Activated CD4-positive, CD25-positive, alpha-beta regulatory T cell (primary cell): ENCODE results near the gene KHDC1L.
A peak's percentile ranks its signal among the peaks of the same experiment; 100 is the strongest.
"Not testable (repeated sequence)": the region's sequence is repeated elsewhere in the genome, so short reads cannot be mapped to it uniquely, and the experiment has no call there.

Source experiments
- DNase-seq, 4 experiments: peaks; one replicate each; lab custom pipeline; 2025; lab: John Stamatoyannopoulos, UW

KHDC1L gene, protein sequence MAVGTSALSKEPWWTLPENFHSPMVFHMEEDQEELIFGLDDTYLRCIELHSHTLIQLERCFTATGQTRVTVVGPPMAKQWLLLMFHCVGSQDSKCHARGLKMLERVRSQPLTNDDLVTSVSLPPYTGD

DNA sequence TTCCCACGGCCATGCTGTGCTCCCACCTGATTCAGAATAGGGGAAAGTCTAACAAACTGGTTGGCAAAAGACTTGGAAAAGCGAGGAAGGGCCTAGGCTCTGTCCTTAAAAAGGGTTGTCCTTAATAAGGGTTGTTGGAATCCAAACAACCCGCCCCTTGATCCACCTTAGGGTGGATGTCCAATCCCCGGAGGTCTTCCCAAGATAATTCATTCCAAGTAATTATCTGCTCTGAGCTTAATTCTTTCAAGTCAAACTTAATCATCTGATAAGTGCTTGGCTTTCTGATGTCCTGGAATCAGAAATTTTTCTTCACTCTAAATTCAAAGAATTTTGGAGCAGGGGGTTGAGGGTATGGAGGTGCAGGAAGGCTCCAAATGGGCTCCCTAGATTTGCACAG, at the start of gene KHDC1L:
KHDC1L (minus strand) TSS at position 101 of the 400 bp plus-strand sequence; CDS start at position 13, 88 bp downstream.
- DNase-seq = no peak

DNA sequence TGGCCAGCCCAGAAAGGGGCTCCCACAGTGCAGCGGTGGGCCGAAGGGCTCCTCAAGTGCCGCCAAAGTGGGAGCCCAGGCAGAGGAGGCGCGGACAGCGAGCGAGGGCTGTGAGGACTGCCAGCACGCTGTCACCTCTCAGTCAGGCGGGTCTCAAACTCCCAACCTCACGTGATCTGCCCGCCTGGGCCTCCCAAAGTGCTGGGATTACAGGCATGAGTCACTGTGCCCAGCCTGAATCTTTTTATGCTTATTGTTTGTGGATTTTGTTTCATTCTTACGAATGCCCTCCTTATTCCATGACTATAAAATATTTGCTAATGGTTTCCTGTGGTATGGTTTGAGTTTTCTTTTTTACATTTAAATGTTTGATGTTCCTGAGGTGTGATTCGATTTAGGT, 44.0 kb upstream of the KHDC1L start:
- not testable (repeated sequence) for DNase-seq

DNA sequence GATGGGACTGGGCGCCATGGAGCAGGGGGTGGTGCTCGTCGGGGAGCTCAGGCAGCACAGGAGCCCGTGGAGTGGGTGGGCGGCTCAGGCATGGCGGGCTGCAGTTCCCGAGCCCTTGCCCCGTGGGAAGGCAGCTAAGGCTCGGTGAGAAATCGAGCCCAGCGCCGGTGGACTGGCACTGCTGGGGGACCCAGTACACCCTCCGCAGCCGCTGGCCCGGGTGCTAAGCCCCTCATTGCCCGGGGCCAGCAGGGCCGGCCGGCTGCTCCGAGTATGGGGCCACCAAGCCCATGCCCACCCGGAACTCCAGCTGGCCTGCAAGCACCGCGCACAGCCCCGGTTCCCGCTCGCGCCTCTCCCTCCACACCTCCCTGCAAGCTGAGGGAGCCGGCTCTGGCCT, 43.6 kb upstream of the KHDC1L start:
- DNase-seq = not testable (repeated sequence)

DNA sequence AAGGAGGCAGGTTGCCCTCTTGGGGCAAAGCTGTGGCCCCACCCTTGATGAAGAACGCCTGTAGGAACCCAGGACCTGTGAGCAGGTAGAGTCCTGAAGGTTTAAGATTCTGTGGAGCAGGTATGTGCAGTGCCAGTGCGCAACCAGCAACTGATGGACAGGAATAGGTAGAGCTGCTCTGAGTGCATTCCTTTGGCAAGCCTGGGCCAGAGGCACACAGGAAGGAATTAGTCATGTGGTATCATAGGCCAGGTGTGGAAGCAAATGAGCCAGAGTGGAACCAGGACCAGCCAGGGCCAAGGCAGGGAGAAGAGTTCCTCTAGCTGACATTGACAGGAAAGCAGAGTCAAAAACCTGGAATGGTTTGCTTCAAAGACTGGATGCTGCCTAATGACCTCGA, 39.1 kb upstream of the KHDC1L start:
- DNase-seq = no peak

DNA sequence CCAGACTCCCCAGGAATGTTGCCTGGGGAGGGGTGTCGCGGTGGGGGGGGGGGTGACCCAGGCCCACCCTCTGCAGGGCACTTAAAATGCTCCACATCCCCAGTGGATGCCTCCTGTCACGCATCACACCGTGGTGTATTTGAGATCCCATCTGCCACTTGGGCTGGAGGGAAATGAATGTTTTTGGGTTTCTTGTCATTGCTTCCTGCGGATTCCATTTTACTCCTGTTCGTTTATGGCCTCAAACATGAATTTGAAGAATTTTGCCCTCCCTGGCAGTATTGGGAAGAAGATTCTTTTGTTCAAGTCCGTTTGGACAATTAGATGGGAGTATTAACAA, 38.2 kb upstream of the KHDC1L start:
- no peak for DNase-seq

DNA sequence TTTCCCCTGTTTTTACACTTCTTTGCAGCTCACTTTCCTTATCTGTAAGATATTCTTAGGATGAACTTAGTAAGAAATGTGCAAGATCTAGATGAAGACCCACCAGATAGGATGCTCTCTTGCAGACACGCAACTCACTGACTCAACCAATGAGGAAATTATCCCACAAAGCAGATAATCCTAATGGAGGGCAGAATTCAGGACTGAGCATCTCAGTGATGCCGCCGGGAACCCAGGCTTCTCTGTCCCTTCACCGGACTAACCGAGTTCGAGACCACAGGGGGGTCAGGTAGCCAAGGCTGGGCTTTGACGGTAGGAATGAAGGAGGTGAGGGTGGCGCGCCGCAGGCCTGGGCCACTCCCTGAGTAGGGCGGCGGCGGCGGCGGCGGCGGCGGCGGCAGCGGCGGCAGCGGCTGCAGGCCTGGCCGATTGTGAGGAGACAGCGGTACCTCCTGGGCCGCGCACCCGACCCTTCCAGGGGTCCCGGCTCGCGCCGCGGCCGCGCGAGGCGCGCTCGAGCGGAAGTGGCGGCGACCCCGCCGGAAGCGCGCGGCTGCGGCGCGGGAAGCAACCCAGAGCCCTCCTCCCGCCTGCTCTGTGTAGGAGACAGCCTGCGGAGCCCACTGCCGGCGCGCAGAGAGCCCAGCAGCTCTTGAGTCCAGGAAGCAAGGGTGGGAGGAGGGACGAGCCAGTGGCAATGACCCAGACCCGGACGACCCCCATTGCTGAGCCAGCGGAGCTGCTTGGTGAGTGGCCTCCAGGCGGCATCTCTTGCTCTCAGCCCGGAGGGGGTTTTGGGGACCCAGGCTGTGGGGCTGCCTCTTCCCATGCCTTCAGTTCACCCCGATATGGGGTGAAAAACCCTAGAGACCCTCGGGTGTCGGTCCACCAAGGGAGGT, 37.6 kb upstream of the KHDC1L start, which contains the start of gene KHDC1:
KHDC1 (minus strand) TSS at position 526 of the 899 bp plus-strand sequence. CDS start 20,679 bp downstream, outside the sequence.
- peak in 3 of 4 experiments; percentile 13 to 38 (median 36) for DNase-seq

DNA sequence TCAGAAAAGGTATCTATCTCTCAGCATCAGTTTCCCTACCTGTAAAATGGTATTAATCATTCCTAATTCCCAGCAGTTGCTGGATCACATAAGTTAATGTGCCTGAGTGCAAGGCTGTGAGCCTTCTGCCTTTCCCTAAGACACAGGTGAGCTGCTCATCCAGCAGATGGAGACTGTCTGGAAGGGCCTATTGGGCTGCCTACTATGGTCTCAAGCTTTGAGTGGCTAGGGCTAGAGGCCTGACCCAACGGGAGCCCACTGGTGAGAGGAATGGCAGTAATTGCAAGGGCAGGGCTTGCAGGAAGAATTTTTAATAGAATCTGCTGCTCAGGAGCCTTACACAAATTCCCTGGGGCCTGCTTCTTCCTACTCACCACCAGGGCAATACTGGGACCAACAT, 33.4 kb upstream of the KHDC1L start:
- no peak for DNase-seq

DNA sequence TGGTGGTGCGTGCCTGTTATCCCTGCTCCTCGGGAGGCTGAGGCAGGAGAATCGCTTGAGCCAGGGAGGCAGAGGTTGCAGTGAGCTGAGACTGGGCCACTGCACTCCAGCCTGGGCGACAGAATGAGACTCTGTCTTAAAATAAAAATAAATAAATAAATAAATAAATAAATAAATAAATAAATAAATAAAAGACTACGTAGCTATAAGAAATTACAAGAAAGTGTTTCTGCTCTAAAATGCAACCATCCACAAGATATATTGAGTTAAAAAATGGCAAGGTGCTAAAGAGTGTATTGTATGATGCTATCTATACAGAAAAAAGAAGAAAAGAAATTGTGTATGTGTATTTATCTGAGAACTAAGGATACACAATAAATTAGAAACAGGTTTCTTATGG, 29.0 kb upstream of the KHDC1L start:
- not testable (repeated sequence) for DNase-seq

DNA sequence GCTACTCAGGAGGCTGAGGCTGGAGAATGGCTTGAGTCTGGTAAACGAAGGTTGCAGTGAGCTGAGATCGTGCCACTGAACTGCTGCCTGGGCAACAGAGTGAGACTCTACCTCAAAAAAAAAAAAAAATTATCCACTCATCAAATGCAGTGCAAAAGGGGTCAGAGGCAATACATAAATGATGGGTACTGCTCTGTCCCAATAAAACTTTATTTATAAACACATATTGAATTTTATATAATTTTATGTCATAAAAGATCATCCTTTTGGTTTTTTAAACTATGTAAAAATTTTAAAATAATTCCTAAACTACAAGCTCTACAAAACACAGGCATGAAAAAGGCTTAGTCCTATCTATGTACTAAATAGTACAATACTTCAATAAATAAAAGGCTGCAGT, 27.4 kb upstream of the KHDC1L start:
- no peak for DNase-seq

DNA sequence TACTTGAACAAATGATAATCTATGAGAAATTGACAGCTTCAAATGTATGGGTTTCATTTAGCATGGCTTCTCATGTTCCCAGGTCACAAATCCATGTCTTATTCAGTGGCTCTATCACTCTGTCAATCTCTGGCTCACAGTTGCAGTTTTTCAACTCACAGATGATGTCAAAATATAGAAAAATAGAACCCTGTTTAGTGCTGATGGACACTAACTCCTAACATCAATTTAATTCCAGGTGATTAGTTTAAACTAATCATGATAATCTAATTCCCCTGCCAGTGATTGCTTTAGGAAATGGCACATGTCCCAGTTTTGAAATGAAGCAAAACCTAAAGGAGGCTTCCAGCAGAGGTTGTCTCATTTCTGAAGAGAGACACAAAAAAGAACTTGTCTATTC, 24.7 kb upstream of the KHDC1L start:
- no peak for DNase-seq

DNA sequence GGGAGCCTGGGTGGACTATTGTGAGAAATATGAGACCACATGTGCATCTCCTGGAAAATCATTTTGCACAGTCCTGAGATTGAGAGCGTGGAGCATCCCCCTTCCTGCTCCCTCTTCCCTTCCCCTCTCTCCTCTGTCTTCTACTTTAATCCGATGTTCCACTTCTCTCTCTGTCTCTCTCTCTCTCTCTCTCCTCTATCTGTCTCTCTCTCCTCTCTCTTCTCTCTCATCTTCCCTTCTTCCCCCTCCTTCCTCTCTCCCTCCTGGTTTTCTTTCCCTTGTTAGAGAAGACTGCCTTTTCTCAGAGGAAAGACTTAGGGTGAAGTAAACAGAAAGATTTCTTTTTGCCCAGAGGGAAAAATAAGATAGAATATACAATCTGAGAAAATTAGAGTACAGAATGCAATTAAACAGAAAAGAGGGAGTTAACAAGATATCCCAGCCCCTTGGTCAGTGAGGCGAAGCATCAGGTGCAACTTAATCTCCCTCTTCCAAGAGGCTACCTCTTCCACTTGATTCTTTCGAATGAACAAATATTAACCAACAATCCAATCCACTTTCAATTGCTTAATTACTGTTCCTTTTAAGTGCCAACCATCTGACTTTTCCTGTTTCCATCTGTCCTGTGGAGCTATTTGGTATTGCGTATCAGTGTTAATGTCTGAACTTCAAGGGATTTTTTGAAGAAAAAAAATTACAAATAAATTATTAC, 23.1 kb upstream of the KHDC1L start:
- no peak for DNase-seq

DNA sequence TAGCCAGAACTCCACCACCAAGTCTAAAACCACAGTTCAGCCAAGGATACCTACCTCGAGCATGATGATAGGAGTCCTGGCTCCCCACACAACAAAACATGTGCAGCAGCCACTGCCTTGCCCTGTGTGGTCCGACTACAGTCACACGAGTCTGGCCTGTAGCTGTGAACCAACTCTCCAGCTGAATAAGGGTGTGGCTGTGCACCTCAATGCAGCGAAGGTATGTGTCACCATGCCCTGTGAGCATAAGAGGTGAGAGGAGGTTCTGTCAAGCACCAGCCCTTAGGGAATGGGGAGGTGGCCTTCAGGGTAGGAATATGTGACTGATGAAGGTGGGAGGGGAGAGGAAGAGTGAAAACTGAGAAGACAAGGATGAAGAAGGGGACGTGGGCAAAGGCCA, 16.7 kb upstream of the KHDC1L start:
- DNase-seq = no peak

DNA sequence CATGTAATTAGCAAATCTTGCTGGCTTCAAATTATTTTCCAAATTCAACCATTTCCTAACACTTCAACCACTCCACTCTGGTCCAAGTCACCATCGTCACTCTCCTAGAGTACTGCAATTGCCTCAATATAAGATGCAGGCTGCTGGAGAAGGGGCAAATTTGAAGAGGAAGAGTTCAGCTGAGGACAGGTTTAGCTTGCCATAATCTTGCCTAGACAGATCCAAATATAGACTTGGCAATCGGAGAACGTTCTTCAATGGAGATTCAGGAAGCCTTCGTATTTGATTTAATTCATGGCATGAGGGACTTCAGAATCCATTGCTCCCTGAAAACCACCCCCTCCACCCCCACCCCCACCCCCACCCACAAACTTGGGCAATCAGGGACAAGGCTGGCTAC, 15.4 kb upstream of the KHDC1L start:
- DNase-seq = no peak

DNA sequence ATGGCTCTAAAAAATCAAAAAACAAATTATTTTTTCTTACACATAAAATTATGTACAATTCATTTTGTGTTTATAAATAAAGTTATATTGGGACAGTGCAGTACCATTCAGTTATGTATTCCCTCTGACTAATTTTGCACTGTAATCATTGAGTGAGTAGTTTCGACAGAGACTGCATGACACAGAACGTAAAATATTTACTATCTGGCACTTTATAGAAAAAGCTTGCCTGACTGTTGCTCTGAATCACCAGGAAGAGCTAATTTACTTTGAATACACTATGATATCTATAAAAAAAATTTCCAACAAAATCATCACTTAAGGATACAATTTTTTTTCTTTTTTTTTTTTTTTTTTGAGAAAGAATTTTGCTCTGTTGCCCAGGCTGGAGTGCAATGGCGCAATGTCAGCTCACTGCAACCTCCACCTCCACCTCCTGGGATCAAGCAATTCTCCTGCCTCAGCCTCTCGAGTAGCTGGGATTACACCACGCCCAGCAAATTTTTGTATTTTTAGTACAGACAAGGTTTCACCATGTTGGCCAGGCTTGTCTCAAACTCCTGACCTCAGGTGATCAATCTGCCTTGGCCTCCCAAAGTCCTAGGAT, 11.0 kb upstream of the KHDC1L start:
- DNase-seq = no peak

DNA sequence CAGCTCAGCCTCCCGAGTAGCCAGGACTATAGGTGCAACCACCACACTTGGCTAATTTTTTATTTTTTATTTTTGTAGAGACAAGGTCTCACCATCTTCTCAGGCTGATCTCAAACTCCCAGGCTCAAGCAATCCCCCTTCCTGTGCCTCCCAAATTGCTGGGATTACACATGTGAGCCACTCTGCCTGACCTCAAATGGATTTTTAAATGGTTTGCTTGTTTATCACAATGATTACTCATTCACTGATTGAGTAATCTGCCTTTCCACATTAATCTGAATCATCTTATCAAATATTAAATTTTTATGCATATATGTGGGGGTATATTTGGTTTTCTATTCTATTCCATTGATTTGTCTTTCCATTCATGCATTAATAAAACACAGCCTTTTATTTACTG, 9.4 kb upstream of the KHDC1L start:
- no peak for DNase-seq

DNA sequence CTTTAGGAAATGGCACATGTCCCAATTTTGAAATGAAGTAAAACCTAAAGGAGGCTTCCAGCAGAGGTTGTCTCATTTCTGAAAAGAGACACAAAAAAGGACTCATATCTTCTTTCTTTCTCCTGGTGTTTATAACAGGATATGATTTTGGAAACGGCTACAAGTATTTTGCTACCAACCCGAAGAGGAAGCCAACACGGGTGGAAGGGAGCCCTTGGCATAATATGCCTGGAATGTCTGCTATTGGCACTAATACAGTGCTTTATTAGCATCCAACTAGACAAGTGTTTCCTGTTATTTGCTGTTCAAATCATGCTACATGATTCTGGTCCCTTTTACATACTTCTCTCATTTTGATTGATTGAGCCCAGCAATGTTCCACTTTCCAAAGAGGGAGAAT, 8.7 kb upstream of the KHDC1L start:
- not testable (repeated sequence) for DNase-seq

DNA sequence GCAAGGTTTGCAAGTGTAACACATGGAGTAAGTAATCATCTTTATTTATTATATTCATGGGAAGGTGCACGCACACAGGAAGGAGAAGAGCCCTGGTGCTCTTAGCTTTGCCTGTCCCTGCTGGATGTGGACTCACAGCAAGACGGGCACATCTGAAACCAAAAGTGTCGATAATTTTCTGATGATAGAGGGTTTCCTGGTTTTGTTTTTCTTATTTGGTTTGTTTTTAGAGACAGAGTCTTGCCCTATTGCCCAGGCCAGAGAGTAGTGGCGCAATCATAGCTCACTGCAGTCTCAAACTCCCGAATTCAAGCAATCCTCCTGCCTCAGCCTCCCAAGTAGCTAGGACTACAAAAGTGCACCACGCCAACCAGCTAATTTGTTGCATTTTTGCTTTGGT, 7.8 kb upstream of the KHDC1L start:
- DNase-seq = no peak

DNA sequence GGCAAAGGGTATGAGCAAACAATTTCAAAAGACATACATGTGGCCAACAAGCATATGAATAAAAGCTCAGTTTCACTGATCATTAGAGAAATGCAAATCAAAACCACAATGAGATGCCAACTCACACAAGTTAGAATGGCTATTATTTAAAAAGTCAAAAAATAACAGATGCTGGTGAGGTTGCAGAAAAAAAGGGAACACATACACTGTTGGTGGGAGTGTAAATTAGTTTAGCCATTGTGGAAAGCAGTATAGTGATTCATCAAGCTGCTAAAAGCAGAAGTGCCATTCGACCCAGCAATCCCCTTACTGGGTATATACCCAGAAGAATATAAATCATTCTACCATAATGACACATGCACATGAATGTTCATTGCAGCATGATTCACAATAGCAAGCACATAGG, 6.7 kb upstream of the KHDC1L start:
- no peak for DNase-seq

DNA sequence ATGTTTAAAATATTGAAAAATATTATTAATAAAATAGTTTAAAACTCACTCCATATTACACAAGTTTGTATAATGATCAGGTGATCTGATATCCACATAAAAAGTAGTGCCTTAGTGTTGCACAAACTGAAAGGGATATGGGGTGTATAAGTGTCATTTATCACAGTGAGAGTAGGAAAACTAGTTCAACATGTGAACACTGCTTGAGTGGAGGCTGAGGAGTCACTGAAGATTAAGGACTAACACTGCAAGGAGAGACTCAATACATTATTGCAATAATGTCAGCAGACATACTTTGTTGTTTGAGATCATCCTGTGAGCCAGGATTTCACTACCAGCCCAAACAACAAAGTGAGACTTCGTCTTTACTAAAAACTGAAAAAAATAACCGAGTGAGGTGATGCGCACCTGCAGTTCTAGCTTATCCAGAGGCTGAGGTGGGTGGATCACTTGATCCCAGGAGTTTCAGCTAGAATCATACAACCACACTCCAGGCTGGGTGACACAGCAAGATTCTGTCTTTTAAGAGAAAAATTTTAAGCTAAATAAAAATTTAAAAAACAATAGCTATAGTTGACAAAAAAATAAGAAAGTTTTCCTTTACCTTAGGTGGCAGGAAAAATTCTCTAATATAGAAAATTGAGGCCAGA, 2.4 kb upstream of the KHDC1L start:
- no peak for DNase-seq

DNA sequence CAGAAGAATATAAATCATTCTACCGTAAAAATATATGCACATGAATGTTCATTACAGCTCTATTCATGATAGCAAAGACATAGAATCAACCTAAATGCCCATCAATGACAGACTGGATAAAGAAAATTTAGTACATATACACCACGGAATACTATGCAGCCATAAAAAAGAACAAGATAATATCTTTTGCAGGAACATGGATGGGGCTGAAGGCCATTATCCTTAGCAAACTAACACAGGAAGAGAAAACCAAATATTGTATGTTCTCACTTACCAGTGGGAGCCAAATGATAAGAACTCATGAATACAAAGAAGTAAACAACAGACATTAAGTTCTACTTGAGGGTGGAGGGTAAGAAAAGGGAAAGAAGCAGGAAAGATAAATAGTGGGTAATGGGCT, 8.4 kb downstream of the KHDC1L start:
- DNase-seq = no peak

DNA sequence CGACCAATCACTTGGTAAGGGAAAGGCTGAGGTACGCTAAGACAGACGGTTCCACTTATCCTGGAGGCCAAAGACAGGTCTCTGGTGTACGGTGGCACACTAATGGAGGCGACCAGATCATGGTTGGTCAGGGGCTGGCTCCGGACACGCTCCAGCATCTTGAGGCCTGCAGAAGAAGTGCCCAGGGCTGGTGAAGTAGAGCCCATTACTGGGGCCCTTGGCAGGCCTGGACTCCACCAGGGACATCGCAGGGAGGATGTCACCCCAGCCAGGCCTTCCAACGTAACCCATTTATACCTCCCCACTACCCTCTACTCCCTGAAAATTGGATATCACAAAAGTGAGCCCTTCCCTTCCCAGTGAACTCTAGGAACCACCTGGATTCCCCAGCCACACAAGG, 16.2 kb downstream of the KHDC1L start:
- no peak for DNase-seq

DNA sequence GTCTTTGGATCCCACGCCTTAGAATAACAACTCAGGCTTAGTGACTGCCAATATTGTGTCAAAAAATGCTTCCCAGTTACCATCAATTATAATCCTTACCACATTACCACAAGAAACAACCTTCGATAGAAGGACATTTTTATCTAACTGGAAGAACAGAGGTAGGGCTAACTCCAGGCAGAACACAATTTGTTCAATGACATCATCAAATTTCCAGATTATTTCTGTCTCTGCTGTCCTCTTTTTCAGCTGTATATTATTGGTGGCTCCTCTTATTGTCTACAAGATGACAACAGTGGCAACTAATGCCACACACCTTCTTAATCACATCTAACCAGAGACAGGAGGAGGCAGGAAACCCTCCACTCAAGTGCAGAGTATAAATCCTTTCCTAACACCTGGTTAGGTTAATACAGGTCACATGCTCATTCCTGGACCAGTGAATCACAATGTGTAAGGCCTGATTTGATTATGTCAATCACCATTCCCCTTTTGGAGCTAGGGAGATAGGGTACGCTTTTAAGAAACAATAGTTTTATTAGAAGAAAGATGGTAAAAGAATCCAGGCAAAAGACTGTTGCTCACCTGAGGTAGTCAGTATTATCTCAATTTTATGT, 18.0 kb downstream of the KHDC1L start:
- no peak for DNase-seq
